HG02798 (cell line): ENCODE data around the gene MPPED1.

Source experiments
- ATAC-seq: cut with Tn5 transposase; IDR thresholded peaks from one replicate; pipeline ENCODE4 v1.9.1; 2021; ENCODE audit warnings: mild to moderate bottlenecking; ENCODE audit not compliant: unreplicated experiment, poor library complexity

MPPED1 gene

GRCh38 chr22:43488031-43488866, 76.4 kb downstream of the MPPED1 start:
- no peak for ATAC-seq

GRCh38 chr22:43488937-43489336, 77.1 kb downstream of the MPPED1 start:
- ATAC-seq, result no peak

DNA sequence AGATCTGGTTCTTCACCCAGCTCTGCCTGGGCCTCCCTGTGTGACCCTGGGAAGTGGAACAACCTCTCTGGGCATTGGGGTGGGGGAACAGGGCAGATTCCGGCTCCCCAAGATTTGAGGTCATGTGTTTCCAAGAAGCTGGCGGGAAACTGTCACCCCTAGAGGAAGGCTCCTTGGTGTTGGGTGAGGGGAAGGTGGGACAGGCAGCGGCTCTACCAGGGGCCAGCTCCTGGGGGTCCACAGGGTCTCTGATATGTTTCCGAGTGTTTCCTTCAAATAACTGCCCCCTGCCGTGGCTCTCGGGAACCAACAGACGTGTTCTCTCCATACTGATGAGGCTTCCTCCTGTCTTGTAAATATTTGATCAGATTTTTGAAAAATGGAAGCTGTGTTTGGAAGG, 78.5 kb downstream of the MPPED1 start:
- no peak for ATAC-seq

- ATAC-seq, result no peak
These were observed 79.4 kb downstream of the MPPED1 start for GRCh38 chr22:43491177-43491576.

GRCh38 chr22:43491737-43492136, 79.9 kb downstream of the MPPED1 start:
- no peak for ATAC-seq

- ATAC-seq, result no peak
These were observed 81.5 kb downstream of the MPPED1 start for GRCh38 chr22:43493297-43493696.

DNA sequence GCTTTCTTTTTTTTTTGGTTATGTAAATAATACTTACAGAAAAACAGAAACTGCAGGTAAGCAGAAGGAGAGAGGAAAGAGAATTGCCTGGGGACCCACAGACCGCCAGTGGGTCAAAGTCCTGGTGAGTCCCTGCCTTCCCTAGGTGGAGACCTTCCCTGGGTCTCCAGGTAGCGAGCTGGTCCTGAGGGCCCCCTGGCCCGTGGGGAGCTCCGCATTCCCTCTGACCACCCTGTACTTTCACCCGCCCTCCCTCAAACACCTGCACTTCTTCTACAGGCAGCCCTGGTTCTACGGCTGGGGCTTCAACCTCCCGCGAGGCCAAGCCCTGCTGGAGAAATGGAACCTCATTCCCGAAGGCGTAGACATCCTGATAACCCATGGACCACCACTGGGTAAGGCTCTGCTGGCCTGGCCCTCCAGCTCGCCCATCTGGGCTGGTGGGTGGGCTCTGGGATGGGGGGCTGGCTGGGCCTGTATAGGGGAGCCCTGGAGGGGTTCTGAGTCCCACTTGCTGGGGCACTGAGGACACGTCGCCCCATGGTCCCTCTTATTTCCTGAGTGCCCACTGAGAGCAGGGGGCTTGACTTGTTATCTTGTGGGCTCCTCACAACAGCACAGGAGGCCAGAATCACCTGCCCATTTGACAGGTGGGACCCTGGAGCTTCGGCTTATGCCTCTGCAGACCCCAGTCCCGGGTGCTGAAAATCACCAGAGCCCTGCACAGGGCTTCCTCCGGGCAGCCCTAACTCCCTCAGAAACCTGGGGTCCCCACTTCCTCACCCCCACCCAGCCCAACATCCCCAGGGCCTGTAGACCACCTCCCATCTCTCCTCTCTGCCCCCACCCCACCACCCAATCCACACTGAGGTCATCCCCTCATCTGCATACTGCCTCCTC, 86.4 kb downstream of the MPPED1 start:
- ATAC-seq, result no peak

DNA sequence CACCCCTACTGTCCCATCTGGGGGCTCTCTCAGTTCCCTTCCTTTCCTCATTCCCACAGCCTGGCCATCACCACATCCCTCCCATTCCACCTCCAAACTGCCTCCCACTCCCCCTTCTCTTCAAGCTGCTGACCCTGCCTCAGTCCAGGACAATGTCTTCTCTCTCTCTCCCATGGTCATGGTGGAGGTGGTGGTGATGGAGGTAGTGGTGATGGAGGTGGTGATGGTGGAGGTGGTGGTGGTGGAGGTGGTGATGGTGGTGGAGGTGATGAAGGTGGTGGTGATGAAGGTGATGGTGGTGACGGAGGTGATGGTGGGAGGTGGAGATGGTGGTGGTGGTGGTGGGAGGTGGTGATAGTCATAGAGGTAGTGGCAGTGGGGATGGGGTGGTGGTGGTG, 87.0 kb downstream of the MPPED1 start:
- no peak for ATAC-seq

- ATAC-seq, result no peak
These were observed 89.3 kb downstream of the MPPED1 start for GRCh38 chr22:43500792-43501785.

DNA sequence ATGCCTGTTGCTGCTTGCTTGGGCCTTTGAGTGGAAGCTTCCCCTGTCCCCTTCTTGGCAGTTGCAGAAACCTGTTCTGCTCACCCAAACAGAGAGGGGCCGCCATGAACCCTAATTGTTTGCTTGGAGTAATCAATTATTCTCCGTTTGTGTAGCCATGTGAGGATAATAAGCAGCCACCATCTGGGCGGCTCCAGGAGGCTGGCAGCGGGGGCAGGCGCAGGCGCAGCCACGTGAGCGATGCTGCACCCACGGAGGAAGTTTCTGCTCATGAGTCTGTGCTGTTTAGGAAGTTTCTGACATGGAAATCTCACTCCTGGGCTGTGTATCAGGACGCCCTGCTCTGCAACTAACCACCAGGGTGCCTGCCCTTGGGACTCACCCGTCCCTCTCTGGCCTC, 90.1 kb downstream of the MPPED1 start:
- ATAC-seq, result no peak

GRCh38 chr22:43502306-43502874, 90.6 kb downstream of the MPPED1 start:
- ATAC-seq, result no peak

- no peak for ATAC-seq
These were observed 92.3 kb downstream of the MPPED1 start for GRCh38 chr22:43504068-43504467.

GRCh38 chr22:43504666-43505261, 93.0 kb downstream of the MPPED1 start:
- no peak for ATAC-seq

DNA sequence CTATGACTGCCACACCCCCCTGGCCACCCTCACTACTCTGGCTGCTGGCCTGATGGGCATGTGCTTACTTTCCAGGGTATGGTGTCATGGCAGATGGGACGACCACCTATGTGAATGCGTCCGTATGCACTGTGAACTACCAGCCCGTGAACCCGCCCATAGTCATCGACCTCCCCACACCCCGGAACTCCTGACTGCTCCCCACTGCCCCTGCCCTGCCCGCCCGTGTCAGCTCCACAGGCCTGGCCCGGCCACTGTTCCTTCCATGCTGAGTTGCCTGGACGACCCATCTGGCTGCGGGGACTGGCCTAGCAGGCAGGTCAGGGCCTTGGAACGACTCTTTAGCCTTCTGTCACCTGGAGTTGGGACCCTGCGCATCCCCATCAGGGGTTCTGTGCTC, 93.6 kb downstream of the MPPED1 start:
- ATAC-seq, result no peak

DNA sequence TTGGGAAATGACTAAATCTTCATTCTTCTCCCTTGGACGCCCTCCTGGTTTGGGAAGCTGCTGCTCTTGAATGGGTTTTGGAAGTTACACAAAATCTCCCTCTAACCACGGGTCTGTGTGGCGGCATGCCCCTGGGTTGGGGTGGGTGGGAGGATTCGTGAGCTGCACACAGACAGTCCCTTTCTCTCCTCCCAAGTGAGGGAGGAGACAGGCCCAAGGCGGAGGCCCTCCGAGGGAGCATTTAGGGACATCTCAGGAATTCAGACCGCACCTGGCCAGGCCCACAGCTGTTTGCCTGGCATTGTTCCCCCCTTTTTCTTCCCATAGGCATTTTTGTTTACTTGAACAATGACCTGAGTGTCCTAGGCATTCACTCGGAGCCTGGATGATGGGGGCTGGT, 94.1 kb downstream of the MPPED1 start:
- no peak for ATAC-seq

DNA sequence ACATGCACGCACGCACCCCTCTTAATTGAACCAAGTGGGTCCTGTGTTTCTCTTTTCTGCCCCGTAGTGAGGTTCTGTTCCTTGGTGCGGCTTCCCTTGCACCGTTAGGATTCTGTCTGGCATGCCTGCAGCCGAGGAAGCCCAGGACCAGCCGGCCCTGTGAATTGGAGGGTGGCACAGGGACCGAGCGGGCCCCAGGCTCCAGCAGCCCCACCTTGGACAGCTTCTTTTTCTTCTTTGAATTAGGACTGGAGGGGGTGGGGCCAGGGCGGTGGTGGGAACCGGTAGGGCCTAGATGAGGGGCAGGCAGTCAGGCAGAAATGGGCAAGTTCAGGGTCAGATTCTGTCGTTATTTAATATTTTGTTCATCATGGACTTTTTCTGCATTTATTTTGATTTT, 94.7 kb downstream of the MPPED1 start:
- no peak for ATAC-seq

GRCh38 chr22:43507235-43507634, 95.4 kb downstream of the MPPED1 start:
- no peak for ATAC-seq

GRCh38 chr22:43508489-43508888, 96.7 kb downstream of the MPPED1 start:
- ATAC-seq, result no peak

- no peak for ATAC-seq
These were observed 97.5 kb downstream of the MPPED1 start for GRCh38 chr22:43509337-43509736.
